ENCODE results near the gene MYL10.

MYL10 gene

DNA sequence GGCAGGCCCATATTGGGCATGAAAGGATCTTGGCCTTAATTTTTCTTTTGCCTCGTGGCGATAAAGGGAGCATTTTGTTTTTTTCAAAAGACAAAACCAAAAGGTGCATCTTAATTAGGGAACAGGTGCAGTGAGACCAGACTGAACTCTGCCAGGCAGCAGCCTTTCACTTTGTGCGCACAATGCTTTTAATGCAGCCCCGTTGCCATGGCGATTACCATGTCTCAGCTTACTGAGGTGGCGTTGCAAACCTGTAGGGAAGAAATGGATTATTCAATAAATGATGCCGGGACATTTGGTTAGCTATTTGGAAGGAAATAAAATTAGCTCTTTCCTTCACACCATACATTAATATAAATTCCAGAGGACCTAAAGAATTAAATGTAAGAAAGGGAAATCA, 61.9 kb downstream of the MYL10 start:
- no peak for DNase-seq (ENCODE audit: low read depth)

GRCh38 chr7:101565601-101566209, 63.4 kb downstream of the MYL10 start:
- DNase-seq (ENCODE audit: low read depth): no peak

DNA sequence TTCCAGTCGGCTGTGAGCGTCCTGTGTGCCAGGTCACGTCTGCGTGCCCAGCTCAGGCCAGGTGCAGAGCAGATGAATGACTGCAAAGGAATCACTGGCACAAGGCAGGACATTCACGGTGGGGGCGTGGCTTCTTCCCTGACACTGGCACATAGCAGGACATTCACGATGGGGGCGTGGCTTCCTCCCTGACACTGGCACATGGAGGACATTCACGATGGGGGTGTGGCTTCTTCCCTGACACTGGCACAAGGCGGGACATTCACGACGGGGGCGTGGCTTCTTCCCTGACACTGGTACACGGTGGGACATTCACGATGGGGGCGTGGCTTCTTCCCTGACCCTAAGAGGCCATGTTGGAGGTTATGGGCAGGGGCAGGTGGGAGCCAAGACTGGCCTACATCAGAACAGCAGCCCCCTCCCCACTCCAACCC, 64.3 kb downstream of the MYL10 start:
- no peak for DNase-seq (ENCODE audit: low read depth)

DNA sequence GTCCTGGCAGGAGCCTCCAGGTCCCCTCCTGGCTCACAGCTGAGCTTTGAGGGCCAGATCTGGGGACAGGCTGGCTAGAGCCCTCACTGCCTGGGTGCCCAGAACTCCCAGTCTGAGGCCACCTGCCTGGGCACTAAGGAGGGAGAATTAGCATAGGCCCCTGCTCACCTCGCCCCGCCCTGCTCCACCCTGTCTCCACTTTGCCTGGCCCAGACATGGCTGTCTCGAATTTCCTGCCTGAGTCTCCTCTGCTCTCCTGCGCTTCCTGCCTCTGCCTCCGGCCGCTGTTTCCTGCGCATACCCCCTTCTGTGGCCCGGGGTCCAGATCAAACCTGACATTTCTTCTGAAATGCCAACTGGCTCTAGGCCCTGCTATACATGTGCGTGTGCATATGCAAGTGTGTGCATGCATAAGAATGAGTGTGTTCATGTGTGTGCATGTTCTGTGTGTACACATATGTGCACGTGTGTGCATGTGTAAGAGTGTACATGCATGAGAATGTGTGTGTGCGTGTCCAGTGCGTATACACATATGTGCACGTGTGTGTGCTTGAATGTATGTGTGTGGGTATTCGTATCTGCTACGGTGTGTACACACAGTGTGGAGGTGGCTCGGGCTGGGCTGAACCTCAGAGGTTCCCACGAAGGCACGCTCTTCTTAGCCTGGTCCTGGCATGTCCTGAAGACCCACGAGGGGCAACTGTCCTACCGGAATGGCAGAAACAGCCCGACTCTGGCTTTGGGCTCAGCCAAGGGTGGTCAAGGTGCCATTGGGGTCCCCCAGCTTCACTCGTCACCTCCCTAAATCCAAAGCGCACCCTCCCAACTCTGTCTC, 64.9 kb downstream of the MYL10 start:
- DNase-seq (ENCODE audit: low read depth): no peak
